Stimulated activated naive CD8-positive, alpha-beta T cell treated with anti-CD3 and anti-CD28 coated beads, Interleukin-15, amount 100 ng/mL, for 72 hours (primary cell): Measurements from ENCODE around the gene FCAMR.
A peak's percentile ranks its signal among the peaks of the same experiment; 100 is the strongest.
"Not testable (repeated sequence)": the region's sequence is repeated elsewhere in the genome, so short reads cannot be mapped to it uniquely, and the experiment has no call there.

Source experiments
- ATAC-seq: fragments of 150-1000 bp; cut with Tn5 transposase; 2 replicates; pipeline ENCODE4 v1.10.0; 2021; ENCODE audit warnings: mild to moderate bottlenecking, moderate library complexity
- DNase-seq, 2 donors: peaks; one replicate each; pipeline ENCODE4 v3.0.0; 2021 to 2022
- H3K27ac Mint-ChIP-seq, 2 donors: one replicate each; pipeline ENCODE4 v1.8.0; 2022; ENCODE audit warnings: mild to moderate bottlenecking in 2 of 2, mixed read lengths in 2 of 2, moderate library complexity in 2 of 2
- H3K27me3 Mint-ChIP-seq: one replicate; pipeline ENCODE4 v1.8.0; 2022; ENCODE audit warnings: mixed read lengths
- H3K4me1 Mint-ChIP-seq: one replicate; pipeline ENCODE4 v1.8.0; 2022; ENCODE audit warnings: mild to moderate bottlenecking, mixed read lengths
- H3K4me3 Mint-ChIP-seq, 2 donors: one replicate each; pipeline ENCODE4 v1.8.0; 2022; ENCODE audit warnings: mild to moderate bottlenecking in 2 of 2, mixed read lengths in 2 of 2, moderate library complexity in 1 of 2
- H3K9me3 Mint-ChIP-seq, 2 donors: one replicate each; pipeline ENCODE4 v1.8.0; 2022; ENCODE audit warnings: mixed read lengths in 2 of 2

Gene FCAMR

GRCh38 chr1:206937425-206937824 is 32.8 kb downstream of the FCAMR start:
- Mint-ChIP-seq H3K4me3 (no peak overlapping the region), H3K27me3 (no peaks in the 10 kb centered on the region), H3K4me1 (peaks cover 10% of the 10 kb centered on the region), H3K9me3 (no peaks in the 10 kb centered on the region), H3K27ac (no peak overlapping the region)
- DNase-seq (no peak), ATAC-seq (no peak)

DNA sequence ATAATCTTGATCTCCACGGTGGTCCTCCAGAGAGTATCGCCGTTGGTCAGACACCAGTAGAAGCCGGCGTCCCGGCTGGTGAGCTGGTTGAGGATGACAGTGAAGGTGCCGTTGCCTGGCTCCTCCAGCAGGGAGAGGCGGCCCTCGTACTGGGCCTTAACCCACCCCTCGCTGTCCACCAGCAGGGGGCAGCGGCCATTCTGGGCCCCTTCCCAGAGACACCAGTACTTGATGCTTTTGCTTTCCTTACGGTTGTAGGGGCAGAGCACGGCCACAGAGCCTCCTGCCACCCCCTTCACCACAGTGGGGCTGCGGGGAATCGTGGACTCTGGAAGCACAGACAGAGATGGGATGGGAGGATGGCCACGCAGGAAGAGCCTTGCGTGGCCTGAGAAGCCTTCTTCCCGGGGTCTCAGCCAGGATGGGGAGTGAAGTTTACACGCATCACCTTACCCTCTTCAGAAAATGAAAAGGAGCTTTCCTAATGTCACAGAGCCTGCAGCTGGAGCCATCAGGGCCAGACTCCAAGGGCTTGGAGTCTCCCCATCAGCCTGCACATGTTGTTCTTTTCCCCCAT is 34.7 kb downstream of the FCAMR start:
- Mint-ChIP-seq H3K4me3 (no peak overlapping the region), H3K27ac (no peak overlapping the region), H3K27me3 (no peaks in the 10 kb centered on the region), H3K9me3 (no peaks in the 10 kb centered on the region), H3K4me1 (peaks cover 29% of the 10 kb centered on the region)
- DNase-seq (peak; percentile 59 to 68), ATAC-seq (peak; percentile 81)

DNA sequence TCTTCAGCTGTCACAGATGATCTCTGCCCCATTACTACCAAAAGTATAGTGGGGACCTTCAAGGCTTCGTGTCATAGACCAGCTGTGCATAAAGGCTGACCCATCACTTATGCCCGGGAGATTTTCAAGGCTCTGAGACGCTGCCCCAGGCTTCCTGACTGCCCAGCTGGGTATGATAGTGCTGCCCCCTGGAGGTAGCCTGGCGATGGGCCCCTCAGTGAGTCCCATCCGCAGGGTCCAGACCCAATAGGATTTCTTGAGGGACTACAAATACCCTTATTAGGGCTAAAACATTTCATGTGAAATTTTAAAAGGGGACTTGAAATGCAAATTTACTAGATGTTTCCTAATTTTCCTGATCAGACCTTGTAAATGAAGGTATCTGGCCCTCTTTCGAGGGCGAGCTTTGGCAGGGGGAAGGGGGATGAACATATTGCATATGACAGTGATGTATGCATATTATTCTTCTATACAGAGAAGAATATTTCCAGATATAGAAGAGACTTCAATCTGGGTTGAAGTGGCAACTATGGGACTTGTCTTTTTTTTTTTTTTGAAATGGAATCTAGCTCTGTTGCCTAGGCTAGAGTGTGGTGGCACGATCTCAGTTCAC is 36.8 kb downstream of the FCAMR start:
- H3K9me3 Mint-ChIP-seq = no peaks in the 10 kb centered on the region
- H3K27ac Mint-ChIP-seq = no peak overlapping the region
- H3K4me1 Mint-ChIP-seq = peaks cover 42% of the 10 kb centered on the region
- no peak overlapping the region for H3K4me3 Mint-ChIP-seq
- peak; percentile 64 for ATAC-seq
- H3K27me3 Mint-ChIP-seq = no peaks in the 10 kb centered on the region
- DNase-seq = peak; percentile 56 to 68

DNA sequence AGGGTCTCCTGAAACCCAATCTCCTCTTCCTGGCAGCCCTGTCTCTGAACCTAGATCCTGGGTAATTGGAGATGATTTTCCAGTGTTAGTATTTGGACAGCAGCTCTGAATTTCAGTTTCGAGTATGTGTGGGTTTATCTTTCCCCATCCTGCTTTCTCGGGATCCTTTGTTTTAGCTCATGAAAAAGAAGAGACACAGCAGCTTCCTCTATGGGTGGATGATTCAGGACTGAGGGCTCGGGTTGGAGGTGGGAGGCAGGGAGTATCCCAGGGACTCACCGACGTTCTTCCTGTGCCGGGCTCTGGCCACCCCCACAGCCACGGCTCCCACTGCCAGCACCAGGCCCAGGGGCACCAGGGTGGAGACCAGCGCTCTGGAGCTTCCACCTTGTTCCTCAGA is 38.1 kb downstream of the FCAMR start:
- Mint-ChIP-seq H3K9me3 (no peaks in the 10 kb centered on the region), H3K27ac (peak overlapping the region in 1 of 2 donors; percentile 67), H3K4me3 (no peak overlapping the region), H3K4me1 (peaks cover 51% of the 10 kb centered on the region), H3K27me3 (no peaks in the 10 kb centered on the region)
- no peak for ATAC-seq
- DNase-seq = no peak

DNA sequence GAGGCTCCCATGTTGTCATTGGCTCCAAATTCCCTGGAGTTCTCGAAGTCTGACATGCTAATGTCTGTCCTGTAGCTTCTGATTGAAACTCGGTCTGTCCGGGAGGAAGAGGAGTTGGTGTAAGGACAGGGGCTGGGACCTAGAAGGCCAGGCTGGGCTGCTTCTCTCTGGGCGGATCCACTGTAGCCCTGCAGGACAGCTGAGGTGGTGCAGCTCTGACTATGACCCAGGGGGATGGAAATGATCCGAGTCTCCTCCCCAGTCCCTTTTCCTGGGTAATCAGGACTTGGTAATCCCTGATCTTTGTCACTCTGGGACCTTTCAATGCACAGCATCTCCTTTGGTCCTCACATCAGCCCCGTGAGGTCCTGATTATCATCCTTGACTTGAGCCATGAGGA is 38.6 kb downstream of the FCAMR start:
- no peak for ATAC-seq
- H3K27ac Mint-ChIP-seq = no peak overlapping the region

DNA sequence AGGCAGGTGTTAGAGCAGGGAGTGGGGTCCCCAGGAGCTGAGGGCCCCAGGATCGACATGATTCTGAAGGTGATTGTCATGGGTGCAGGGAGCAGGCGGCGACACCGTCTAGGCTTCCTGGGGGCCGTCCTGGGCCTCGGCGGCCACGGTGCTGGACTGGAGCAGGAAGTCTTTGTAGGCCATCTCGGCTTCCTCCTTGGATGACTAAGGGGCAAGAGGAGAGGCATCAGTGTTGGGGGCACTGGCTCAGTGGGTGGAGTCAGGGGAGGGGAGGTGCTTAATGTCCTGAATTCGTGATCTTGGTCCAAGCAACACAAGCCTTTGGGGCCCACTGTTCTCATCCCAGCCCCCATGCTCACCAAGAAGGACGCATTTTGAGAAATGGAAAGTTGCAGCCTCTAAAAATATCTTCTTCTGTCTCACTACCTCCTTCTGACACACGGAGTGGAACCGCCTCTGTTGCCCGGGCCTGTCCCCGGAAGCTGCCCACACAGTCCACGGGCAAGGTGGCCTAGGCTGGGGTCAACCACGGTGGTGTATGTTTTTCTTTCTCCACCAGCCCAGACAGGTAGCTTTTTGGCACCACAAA is 40.0 kb downstream of the FCAMR start:
- DNase-seq (peak in 1 of 2 donors; percentile 68), ATAC-seq (peak; percentile 59)
- H3K4me3 Mint-ChIP-seq = peak overlapping the region; percentile 68 to 71
- peak overlapping the region; percentile 89 to 95 for H3K27ac Mint-ChIP-seq
- no peaks in the 10 kb centered on the region for H3K9me3 Mint-ChIP-seq
- H3K27me3 Mint-ChIP-seq = no peaks in the 10 kb centered on the region
- H3K4me1 Mint-ChIP-seq = peaks cover 51% of the 10 kb centered on the region

More for the DNA sequence above, 38.6 kb downstream of the FCAMR start:
- H3K4me3 Mint-ChIP-seq = no peak overlapping the region
- H3K4me1 Mint-ChIP-seq = peaks cover 51% of the 10 kb centered on the region
- H3K27me3 Mint-ChIP-seq = no peaks in the 10 kb centered on the region
- DNase-seq = no peak
- no peaks in the 10 kb centered on the region for H3K9me3 Mint-ChIP-seq

DNA sequence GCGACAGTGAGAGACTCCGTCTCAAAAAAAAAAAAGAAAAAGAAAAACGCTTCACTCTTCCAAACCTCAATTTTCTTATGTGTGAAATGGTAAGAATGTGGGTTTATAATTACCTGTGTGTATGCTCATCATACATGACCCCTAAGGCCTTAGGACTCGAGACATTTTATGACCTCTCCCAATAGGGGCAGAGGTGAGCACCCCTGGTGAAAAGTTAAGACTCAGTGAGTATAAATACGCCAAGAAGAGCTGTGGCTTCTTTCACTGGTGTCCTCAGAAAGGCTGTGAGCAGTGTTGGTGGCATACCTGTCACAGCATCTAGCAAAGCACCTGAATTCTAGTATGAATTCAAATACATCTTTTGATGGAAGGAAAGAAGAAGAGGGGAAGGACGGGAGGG is 40.7 kb downstream of the FCAMR start:
- H3K4me1 Mint-ChIP-seq = peaks cover 51% of the 10 kb centered on the region
- peak overlapping the region; percentile 88 to 94 for H3K27ac Mint-ChIP-seq
- H3K9me3 Mint-ChIP-seq = no peaks in the 10 kb centered on the region
- no peak for ATAC-seq
- peak overlapping the region; percentile 68 to 71 for H3K4me3 Mint-ChIP-seq
- DNase-seq = no peak
- no peaks in the 10 kb centered on the region for H3K27me3 Mint-ChIP-seq

GRCh38 chr1:206926286-206926685 is 44.0 kb downstream of the FCAMR start:
- Mint-ChIP-seq H3K27me3 (no peaks in the 10 kb centered on the region), H3K4me3 (no peak overlapping the region), H3K9me3 (no peaks in the 10 kb centered on the region), H3K4me1 (peaks cover 36% of the 10 kb centered on the region), H3K27ac (no peak overlapping the region)
- no peak for ATAC-seq
- no peak for DNase-seq

- Mint-ChIP-seq H3K4me1 (peaks cover 29% of the 10 kb centered on the region), H3K9me3 (no peaks in the 10 kb centered on the region), H3K27ac (no peak overlapping the region), H3K4me3 (no peak overlapping the region), H3K27me3 (no peaks in the 10 kb centered on the region)
- DNase-seq = peak; percentile 72 to 82
- ATAC-seq = peak; percentile 82
Measured at GRCh38 chr1:206925106-206925736, 45.0 kb downstream of the FCAMR start.

DNA sequence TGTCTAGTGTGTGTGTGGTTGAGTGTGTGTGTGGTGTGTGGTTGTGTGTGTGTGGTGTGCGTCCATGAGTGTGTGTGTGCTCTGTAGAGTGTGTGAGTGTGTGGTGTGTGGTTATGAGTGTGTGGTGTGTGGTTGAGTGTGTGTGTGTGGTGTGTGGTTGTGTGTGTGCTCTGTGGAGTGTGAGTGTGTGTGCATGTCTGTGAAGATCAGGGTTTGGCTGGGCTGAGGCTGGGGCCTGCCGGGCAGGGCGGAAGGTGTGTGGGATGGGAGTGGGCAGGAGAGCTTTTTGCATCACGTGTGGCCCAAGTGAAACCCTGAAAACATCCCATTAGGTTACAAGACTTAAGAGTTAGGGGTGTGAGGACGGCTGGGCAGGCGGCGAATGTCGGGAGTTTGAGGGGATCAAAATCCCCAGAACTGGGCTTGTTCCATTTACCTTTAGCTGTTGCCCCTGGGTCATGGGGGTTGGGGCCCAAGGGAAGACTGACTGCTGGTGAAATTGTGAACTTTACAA is 45.6 kb downstream of the FCAMR start:
- Mint-ChIP-seq H3K27me3 (no peaks in the 10 kb centered on the region), H3K4me1 (peaks cover 25% of the 10 kb centered on the region), H3K9me3 (no peaks in the 10 kb centered on the region), H3K27ac (no peak overlapping the region), H3K4me3 (no peak overlapping the region)
- DNase-seq (peak; percentile 47 to 59), ATAC-seq (peak; percentile 27)

DNA sequence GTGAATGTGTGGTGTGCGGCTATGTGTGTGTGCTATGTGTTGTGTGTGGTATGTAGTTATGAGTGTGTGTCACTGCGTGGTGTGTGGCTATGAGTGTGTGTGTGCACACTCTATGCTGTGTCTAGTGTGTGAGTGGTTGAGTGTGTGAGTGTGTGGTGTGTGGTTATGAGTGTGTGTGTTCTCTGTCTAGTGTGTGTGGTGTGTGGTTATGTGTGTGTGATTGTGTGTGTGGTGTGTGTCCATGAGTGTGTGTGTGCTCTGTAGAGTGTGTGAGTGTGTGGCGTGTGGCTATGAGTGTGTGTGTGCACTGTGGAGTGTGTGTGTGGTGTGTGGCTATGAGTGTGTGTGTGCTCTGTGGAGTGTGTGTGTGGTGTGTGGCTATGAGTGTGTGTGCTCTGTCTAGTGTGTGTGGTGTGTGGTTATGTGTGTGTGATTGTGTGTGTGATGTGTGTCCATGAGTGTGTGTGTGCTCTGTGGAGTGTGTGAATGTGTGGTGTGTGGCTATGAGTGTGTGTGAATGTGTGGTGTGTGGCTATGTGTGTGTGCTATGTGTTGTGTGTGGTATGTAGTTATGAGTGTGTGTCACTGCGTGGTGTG is 46.2 kb downstream of the FCAMR start:
- H3K27ac Mint-ChIP-seq, H3K4me3 Mint-ChIP-seq: not testable (repeated sequence)
- peaks cover 23% of the 10 kb centered on the region for H3K4me1 Mint-ChIP-seq

GRCh38 chr1:206923009-206923960 is 47.0 kb downstream of the FCAMR start:
- Mint-ChIP-seq H3K27me3 (no peaks in the 10 kb centered on the region), H3K9me3 (no peaks in the 10 kb centered on the region), H3K4me1 (peaks cover 29% of the 10 kb centered on the region), H3K4me3 (no peak overlapping the region), H3K27ac (no peak overlapping the region)
- ATAC-seq (peak; percentile 76), DNase-seq (peak; percentile 60 to 76)

More for the DNA sequence above, 46.2 kb downstream of the FCAMR start:
- H3K27me3 Mint-ChIP-seq, ATAC-seq, DNase-seq, H3K9me3 Mint-ChIP-seq: not testable (repeated sequence)

DNA sequence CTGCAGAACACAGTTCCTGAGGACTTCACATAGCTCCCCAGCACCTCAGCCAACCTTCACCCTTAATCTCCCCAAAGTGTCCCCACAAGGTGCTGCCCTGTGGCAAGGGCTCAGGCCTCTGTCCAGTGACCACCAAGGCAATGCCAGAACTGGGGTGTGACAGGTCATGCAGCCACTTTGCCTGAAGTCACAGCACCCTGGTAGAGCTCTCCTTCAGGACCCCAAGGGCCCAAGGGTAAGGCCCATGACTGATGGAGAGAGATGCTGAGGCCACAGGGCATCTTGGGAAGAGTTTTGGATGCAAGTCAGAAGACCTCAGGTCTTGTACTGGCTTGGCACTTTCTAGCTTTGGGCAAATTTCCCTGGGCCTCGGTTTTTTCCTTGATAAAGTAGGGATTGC is 47.7 kb downstream of the FCAMR start:
- Mint-ChIP-seq H3K4me1 (peaks cover 30% of the 10 kb centered on the region), H3K9me3 (no peaks in the 10 kb centered on the region), H3K4me3 (no peak overlapping the region), H3K27ac (peak overlapping the region in 1 of 2 donors; percentile 95), H3K27me3 (no peaks in the 10 kb centered on the region)
- no peak for DNase-seq
- ATAC-seq = no peak

DNA sequence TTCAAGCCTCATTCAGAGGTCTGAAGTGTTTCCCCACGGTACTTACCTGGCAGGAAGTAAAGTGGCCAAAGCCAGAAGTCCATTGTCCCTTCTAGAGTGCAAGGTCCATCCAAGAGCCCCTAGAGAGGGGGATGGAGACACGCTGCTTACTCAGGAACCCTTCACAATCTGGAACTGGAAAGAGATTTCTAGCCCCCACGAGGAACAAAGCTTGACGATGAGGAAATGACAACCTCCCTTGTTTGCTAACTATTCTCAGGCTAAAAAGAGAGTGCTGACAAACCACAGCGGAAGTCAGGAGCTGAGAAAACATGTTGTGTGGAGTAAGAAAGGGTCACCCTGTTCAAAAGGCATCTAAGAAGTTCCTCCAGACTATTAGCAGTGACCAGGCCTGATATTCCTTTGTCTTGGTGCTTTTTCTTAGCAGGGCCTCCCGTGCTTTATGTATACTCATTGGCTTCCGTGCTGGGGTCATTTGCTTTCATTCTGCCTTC is 48.4 kb downstream of the FCAMR start, which contains the start of gene FCMR:
FCMR (minus strand) TSS at position 170 of the 494 bp plus-strand sequence; CDS start at position 83, 87 bp downstream.
- H3K27ac Mint-ChIP-seq = peak within 1 kb of the TSS; percentile 90 to 95
- H3K27me3 Mint-ChIP-seq = no peaks in the 10 kb centered on the region
- H3K4me3 Mint-ChIP-seq = no peak within 1 kb of the TSS
- DNase-seq = peak in 1 of 2 donors; percentile 49
- H3K4me1 Mint-ChIP-seq = peaks cover 35% of the 10 kb centered on the region
- ATAC-seq = no peak
- H3K9me3 Mint-ChIP-seq = no peaks in the 10 kb centered on the region
